Measurements from ENCODE around the gene LDB2. TPM values are rescaled to one million over a fixed set of nuclear protein-coding genes. Genes with fewer than 3 reads are reported as not detected.

The LDB2 gene
- total and polyA plus RNA-seq, 2 experiments from 2014 or later = 48.6 to 80.1 TPM

GRCh38 chr4:16583764-16584163 is 314.7 kb downstream of the LDB2 start:
- no peak overlapping the region for H2AFZ ChIP-seq
- DNase-seq (ENCODE audit: low spot score) = no peak
- no peak overlapping the region for H3K4me3 Mint-ChIP-seq

GRCh38 chr4:16582526-16582925 is 315.9 kb downstream of the LDB2 start:
- Histone ChIP-seq H3K4me2 (no peak overlapping the region), H3K9me2 (ENCODE audit: insufficient read depth) (peaks cover 3% of the 10 kb centered on the region; the same call in 1 of the 2 replicates), H4K20me1 (replicated peaks; ENCODE audit: insufficient read depth) (no peaks in the 10 kb centered on the region), H3K79me2 (replicated peaks; ENCODE audit: insufficient read depth) (no peaks in the 10 kb centered on the region), H3K27ac (ENCODE audit: low read depth) (no peak overlapping the region), H3K4me3 (no peak overlapping the region), H3K27me3 (ENCODE audit: insufficient read depth) (no peaks in the 10 kb centered on the region), H3K36me3 (ENCODE audit: insufficient read depth) (no peaks in the 10 kb centered on the region; the same call in 1 of the 2 replicates), H2AFZ (no peak overlapping the region), H3F3A (replicated peaks; ENCODE audit: low read depth) (no peaks in the 10 kb centered on the region), H3K4me1 (ENCODE audit: insufficient read depth) (no peaks in the 10 kb centered on the region)
- ATAC-seq (peak; percentile 99), DNase-seq (ENCODE audit: low spot score) (peak; percentile 80)
- peaks cover 18% of the 10 kb centered on the region for H3K36me3 Mint-ChIP-seq (ENCODE audit: low read depth)
- no peak overlapping the region for H3K27ac Mint-ChIP-seq
- H3K4me1 Mint-ChIP-seq = no peaks in the 10 kb centered on the region; the same call in 2 of the 3 replicates
- H3K4me3 Mint-ChIP-seq = no peak overlapping the region
- TF ChIP-seq CTCF (conservative IDR thresholded peaks at IDR 0.05; ENCODE audit: low read depth in 2 of 2) = peak; percentile 73 to 90
- no peak for TF ChIP-seq JUNB (IDR thresholded peaks at IDR 0.05; ENCODE audit: unreplicated experiment)
- TF ChIP-seq ZNF114 (CRISPR knock-in tag; IDR thresholded peaks at IDR 0.05) = no peak
- H3K9me3 Mint-ChIP-seq = no peaks in the 10 kb centered on the region; the same call in 2 of the 3 replicates
- peaks cover 3% of the 10 kb centered on the region for H3K27me3 Mint-ChIP-seq (ENCODE audit: insufficient read depth, low read depth, poor library complexity)

More at GRCh38 chr4:16583764-16584163, 314.7 kb downstream of the LDB2 start:
- Mint-ChIP-seq H3K4me1 (no peaks in the 10 kb centered on the region; the same call in 2 of the 3 replicates), H3K27me3 (ENCODE audit: insufficient read depth, low read depth, poor library complexity) (peaks cover 3% of the 10 kb centered on the region), H3K36me3 (ENCODE audit: low read depth) (peaks cover 18% of the 10 kb centered on the region), H3K9me3 (no peaks in the 10 kb centered on the region; the same call in 2 of the 3 replicates), H3K27ac (no peak overlapping the region)
- no peak overlapping the region for H3K27ac ChIP-seq (ENCODE audit: low read depth)
- no peaks in the 10 kb centered on the region for H3F3A ChIP-seq (replicated peaks; ENCODE audit: low read depth)
- no peaks in the 10 kb centered on the region for H3K4me1 ChIP-seq (ENCODE audit: insufficient read depth)
- no peaks in the 10 kb centered on the region for H3K27me3 ChIP-seq (ENCODE audit: insufficient read depth)
- peaks cover 3% of the 10 kb centered on the region; the same call in 1 of the 2 replicates for H3K9me2 ChIP-seq (ENCODE audit: insufficient read depth)
- no peaks in the 10 kb centered on the region for H3K79me2 ChIP-seq (replicated peaks; ENCODE audit: insufficient read depth)
- H3K4me3 ChIP-seq = no peak overlapping the region
- no peaks in the 10 kb centered on the region; the same call in 1 of the 2 replicates for H3K36me3 ChIP-seq (ENCODE audit: insufficient read depth)
- no peak for ATAC-seq
- TF ChIP-seq NANOG (IDR thresholded peaks at IDR 0.05; ENCODE audit: borderline replicate concordance) (no peak), CREB1 (CRISPR knock-in tag; IDR thresholded peaks at IDR 0.05; ENCODE audit: low read depth) (no peak)
- H4K20me1 ChIP-seq (replicated peaks; ENCODE audit: insufficient read depth) = no peaks in the 10 kb centered on the region
- H3K4me2 ChIP-seq = no peak overlapping the region

- H3K36me3 Mint-ChIP-seq (ENCODE audit: low read depth) = peaks cover 18% of the 10 kb centered on the region
- ATAC-seq (no peak), DNase-seq (ENCODE audit: low spot score) (no peak)
- Histone ChIP-seq H3F3A (replicated peaks; ENCODE audit: low read depth) (no peaks in the 10 kb centered on the region), H3K79me2 (replicated peaks; ENCODE audit: insufficient read depth) (no peaks in the 10 kb centered on the region), H3K27ac (ENCODE audit: low read depth) (no peak overlapping the region), H3K9me2 (ENCODE audit: insufficient read depth) (peaks cover 3% of the 10 kb centered on the region; the same call in 1 of the 2 replicates), H3K27me3 (ENCODE audit: insufficient read depth) (no peaks in the 10 kb centered on the region), H3K4me3 (no peak overlapping the region), H2AFZ (no peak overlapping the region), H3K4me1 (ENCODE audit: insufficient read depth) (no peaks in the 10 kb centered on the region), H3K4me2 (no peak overlapping the region), H4K20me1 (replicated peaks; ENCODE audit: insufficient read depth) (no peaks in the 10 kb centered on the region), H3K36me3 (ENCODE audit: insufficient read depth) (no peaks in the 10 kb centered on the region; the same call in 1 of the 2 replicates)
- no peaks in the 10 kb centered on the region for H3K27me3 Mint-ChIP-seq (ENCODE audit: insufficient read depth, low read depth, poor library complexity)
- no peaks in the 10 kb centered on the region; the same call in 2 of the 3 replicates for H3K9me3 Mint-ChIP-seq
- H3K27ac Mint-ChIP-seq = no peak overlapping the region
- TF ChIP-seq REST (IDR thresholded peaks at IDR 0.05; ENCODE audit: unreplicated experiment) = no peak
- no peak overlapping the region for H3K4me3 Mint-ChIP-seq
- H3K4me1 Mint-ChIP-seq = no peaks in the 10 kb centered on the region; the same call in 2 of the 3 replicates
Measured at GRCh38 chr4:16582036-16582435, 316.4 kb downstream of the LDB2 start.
